HCEC 1CT (cell line): ENCODE measurements around the gene MGAT5.
"Not testable (repeated sequence)": the region's sequence is repeated elsewhere in the genome, so short reads cannot be mapped to it uniquely, and the experiment has no call there.

Experiments
- DNase-seq: peaks from one replicate; pipeline ENCODE4 v3.0.0-alpha.2; 2017

The MGAT5 gene

GRCh38 chr2:134281815-134282419 lies 28.0 kb downstream of the MGAT5 start:
- no peak for DNase-seq

GRCh38 chr2:134282629-134283400 lies 28.9 kb downstream of the MGAT5 start:
- no peak for DNase-seq

DNA sequence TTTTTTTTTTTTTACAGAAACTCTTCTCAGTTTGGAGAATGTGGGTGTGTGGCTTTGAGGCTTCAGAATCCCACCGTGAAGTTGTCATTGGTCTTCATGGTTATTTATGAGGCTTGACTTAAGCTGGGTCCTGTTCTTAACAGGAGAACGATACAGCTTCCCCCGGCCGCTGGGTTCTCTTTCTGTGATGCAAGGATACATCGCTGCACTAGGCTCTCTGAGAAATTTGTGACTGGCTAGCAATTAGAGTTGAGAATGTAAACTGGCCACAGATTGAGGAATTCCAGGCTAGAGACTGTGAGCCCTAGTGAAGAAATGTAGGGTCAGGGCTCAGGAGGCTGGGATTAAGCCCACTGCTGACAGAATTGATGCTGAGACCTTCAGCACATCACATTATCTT lies 29.8 kb downstream of the MGAT5 start:
- DNase-seq, result no peak

DNA sequence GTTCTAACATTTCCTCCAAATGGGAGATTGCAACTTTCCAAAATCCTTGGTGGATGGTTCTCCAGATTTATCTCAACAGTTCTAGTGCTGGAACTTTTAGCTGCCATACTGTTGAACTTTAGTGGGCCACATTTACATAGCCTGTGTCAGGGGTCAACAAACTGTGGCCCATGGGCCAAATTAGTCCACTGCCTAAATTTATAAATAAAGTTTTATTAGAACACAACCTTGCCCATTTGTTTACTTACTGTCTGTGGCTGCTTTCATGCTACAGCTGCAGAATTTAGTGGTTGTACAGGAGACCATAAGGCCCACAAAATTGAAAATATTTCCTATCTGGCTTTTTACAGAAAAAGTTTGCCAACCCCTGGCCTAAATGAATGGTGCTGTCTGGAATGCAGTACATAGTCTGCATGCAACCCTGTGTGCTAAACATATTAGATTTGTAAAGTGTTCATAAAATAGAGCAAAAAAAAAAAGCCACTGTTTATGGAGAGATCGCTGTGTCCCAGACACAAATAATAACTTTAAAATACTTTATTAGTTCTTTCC lies 30.3 kb downstream of the MGAT5 start:
- DNase-seq, result no peak

- DNase-seq, result no peak
These were observed 33.5 kb downstream of the MGAT5 start for GRCh38 chr2:134287323-134287722.

DNA sequence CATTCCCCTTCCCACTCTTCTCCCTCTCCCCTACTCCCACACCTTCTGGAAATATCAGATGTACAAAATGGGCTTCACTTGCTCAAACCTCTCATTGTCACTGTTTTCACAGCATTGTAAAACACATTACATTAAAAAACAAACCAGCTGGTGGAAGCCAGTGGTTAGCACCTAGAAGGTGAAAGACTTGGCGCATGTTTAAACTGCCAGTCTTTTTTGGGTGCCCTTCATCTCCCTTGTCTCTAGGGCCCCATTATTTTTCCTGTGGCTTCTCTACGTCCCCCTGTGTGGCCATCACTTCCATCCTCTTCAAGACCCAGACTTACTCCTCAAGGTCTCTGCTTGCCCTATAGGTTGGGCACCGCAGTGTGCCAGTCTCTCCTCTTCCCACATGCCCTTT lies 34.9 kb downstream of the MGAT5 start:
- DNase-seq, result no peak

GRCh38 chr2:134289225-134289624 lies 35.4 kb downstream of the MGAT5 start:
- no peak for DNase-seq

- DNase-seq, result no peak
These were observed 36.5 kb downstream of the MGAT5 start for GRCh38 chr2:134290358-134290757.

DNA sequence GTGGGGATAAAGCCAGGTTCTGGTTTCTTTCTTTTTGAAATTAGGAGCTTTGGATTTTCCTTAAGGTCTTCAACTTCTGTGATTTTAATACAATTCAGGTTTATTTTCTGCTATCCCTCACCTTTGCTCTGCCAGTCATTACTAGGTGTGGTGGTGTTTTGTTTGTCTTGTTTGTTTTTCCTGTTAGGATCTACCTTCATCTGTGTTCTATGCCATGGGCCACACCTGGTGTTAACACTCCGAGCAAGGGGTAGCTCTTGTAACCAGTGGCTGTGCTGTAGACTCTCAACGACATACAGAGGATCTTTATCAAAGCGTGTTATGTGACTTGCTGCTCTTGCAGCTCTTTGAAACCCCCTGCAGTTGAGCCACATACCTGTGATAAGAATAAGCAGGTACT lies 38.6 kb downstream of the MGAT5 start:
- DNase-seq, result no peak

- no peak for DNase-seq
These were observed 40.1 kb downstream of the MGAT5 start for GRCh38 chr2:134293719-134294537.

DNA sequence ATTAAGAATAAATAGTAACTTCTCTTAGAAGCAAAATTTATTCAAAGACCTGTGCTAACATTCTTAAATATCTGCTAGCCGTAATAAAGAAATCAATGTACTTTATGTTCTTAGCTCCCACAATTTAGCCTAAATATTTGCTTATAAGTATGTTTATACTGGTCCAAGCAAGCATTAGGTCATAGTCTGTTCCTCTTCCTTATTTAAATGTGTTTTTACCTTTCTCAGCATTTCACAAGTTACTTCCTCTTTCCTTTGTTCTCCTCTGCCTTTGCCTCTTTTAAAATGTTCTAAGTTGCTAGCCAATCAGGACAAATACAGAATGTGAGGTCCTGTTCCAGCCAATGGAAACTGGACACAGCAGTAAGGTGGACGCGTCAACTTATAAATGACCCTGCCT lies 40.7 kb downstream of the MGAT5 start:
- not testable (repeated sequence) for DNase-seq

DNA sequence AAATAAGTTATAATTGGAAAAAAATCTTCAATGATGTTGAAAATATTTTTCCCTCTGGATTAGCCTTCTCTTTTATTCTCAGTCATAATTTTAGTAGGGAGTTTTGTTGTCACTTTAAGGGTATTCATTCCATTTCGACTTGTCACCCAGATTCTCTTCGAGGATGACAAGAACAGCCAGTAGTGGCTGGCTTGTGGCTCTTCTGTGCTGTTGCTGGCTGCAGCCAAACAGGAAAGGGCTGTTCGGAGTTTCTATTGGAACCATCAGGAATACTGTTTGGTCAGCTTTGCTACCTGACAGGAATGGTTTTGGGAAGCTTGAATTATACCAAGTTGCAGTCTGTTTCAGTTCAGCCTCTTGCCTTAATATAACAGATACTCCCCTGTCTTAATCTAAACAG lies 41.6 kb downstream of the MGAT5 start:
- no peak for DNase-seq

GRCh38 chr2:134296301-134296700 lies 42.4 kb downstream of the MGAT5 start:
- DNase-seq, result no peak

- no peak for DNase-seq
These were observed 45.5 kb downstream of the MGAT5 start for GRCh38 chr2:134299334-134299733.

DNA sequence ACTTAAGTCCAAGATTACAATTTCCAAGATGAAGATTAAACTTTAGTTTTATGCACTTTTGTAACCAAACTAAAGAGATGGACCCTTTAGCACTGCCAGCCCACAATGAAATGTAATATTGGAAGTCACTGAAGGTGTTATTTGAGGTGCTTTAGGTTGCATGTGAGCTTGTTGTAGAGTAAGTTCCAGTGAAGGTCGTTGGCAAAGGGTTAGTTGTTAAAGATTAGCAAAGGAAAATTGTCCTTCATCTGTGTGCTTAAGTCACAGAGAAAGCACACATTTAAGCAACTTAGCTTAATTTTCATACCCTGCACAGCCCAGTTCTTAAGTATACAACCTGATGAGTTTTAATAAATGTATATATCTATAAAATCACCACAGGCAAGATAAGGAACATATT lies 46.7 kb downstream of the MGAT5 start:
- DNase-seq, result no peak

DNA sequence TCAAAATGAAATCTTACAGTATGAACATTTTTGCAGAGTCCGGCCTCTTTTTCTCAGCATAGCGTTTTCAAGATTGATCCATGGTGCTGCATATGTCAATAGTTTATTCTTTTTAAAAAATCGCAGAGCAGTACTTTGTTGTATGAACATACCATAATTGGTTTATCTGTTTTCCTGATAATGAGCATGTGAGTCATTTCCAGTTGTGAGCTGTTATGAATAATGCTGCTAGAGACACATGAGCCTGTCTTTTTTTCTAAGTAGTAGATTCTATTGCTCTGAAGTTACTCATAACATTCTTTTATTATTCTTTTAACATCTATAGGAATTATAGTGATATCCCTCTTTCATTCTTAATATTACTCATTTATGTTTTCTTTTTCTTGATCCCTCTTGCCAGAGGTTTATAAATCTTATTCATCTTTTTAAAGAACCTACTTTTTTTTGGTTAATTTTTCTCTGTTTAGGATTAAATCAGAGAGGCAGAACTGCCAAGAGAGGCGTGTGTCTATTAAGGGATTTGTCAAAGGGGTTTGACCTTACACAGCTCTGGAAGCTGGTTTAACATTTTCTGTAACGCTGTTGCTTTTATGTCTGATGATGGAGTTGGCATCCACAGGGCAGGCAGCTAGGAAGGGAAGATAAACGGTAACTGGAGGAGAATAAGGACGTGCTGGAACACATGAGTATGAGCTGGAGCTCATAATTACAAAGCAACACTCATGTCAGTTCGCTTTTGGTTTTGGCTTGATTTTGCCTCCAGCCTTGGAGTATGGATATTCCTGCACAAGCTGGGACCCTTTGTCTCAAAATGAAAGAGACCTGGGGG lies 47.4 kb downstream of the MGAT5 start:
- DNase-seq, result peak; percentile 75

DNA sequence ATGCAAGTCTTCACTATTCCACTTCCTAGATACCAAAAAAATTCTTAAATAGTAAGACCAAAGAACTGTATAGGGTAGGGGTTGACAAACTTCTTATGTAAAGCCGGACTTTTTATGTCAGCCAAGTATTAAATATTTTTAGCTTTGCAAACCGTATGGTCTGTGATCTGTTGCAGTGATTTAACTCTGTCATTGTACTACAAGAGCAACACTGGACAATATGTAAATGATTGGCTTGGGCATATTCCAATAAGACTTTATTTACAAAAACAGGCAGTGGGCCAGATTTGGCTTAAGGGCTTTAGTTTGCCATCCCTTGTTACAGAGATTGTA lies 48.0 kb downstream of the MGAT5 start:
- no peak for DNase-seq

DNA sequence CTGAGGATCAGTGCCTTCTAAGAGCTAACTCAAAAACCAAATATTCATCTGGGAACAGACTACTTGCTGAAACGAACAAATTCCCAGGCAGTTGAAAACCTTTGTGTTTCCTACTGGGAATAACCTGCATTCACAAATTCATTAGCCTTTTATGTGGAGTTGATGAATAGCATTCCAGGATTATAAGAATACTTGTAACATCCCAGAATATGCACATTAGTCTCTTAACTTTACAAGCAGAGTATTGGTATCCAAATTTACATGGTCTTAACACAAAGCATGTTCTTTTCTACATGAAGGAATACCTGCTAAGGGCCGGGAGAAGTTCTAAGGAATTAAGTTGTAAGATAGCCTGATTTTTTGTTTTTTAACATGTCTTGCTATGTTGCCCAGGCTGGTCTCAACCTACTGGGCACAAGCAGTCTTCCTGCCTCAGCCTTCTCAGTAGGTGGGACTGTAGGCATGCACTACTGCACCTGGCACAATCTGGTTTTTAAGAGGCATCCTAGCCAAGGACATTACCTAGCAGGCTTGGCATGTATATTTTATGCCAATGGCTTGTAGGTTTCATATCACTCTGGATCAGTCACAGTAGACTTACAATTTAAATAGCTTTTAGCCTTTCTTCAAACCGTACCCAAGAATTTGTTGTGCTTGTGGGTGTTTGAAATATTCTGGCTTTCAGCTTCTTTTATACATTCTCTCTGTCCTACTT lies 50.7 kb downstream of the MGAT5 start:
- no peak for DNase-seq

GRCh38 chr2:134305109-134305491 lies 51.2 kb downstream of the MGAT5 start:
- no peak for DNase-seq

- no peak for DNase-seq
These were observed 52.6 kb downstream of the MGAT5 start for GRCh38 chr2:134306521-134306920.

DNA sequence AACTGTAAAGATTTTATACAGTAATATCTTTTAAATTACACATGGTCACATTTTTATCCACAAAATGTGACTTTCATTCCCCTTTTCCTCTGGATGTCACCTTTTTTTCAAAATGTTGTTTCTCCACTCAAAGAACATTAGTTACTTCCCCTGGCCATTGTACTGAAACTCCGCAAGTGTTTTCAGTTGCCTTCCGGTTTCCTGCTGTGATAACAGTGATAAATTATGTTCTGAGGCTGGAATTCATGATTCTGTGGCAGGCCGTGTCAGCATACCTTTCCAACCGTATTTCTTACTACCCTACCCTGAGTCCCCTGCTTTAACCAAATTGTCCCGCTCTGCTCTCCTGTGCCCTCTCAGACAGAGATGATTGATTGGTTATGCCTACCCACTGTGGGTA lies 53.5 kb downstream of the MGAT5 start:
- DNase-seq, result no peak
